GM18909 (cell line): ENCODE results near the gene PTPRN2.
"Not testable (repeated sequence)": the region's sequence is repeated elsewhere in the genome, so short reads cannot be mapped to it uniquely, and the experiment has no call there.

ENCODE experiments used
- ATAC-seq: cut with Tn5 transposase; IDR thresholded peaks from one replicate; pipeline ENCODE4 v1.9.1; 2021; ENCODE audit warnings: mild to moderate bottlenecking; ENCODE audit not compliant: unreplicated experiment, poor library complexity

The PTPRN2 gene

GRCh38 chr7:158061884-158062656, 525.6 kb downstream of the PTPRN2 start:
- ATAC-seq, result no peak

GRCh38 chr7:158061026-158061630, 526.5 kb downstream of the PTPRN2 start:
- ATAC-seq, result no peak

- ATAC-seq, result no peak
Measured at GRCh38 chr7:158060216-158060615, 527.4 kb downstream of the PTPRN2 start.

- no peak for ATAC-seq
Measured at GRCh38 chr7:158057446-158057845, 530.2 kb downstream of the PTPRN2 start.

GRCh38 chr7:158056761-158057160, 530.9 kb downstream of the PTPRN2 start:
- no peak for ATAC-seq

GRCh38 chr7:158055726-158056510, 531.7 kb downstream of the PTPRN2 start:
- no peak for ATAC-seq

GRCh38 chr7:158054611-158055010, 533.0 kb downstream of the PTPRN2 start:
- no peak for ATAC-seq

GRCh38 chr7:158054081-158054480, 533.5 kb downstream of the PTPRN2 start:
- no peak for ATAC-seq

- no peak for ATAC-seq
Measured at GRCh38 chr7:158053183-158053915, 534.3 kb downstream of the PTPRN2 start.

- no peak for ATAC-seq
Measured at GRCh38 chr7:158052381-158053060, 535.1 kb downstream of the PTPRN2 start.

GRCh38 chr7:158051776-158052175, 535.8 kb downstream of the PTPRN2 start:
- ATAC-seq, result no peak

GRCh38 chr7:158050978-158051651, 536.5 kb downstream of the PTPRN2 start:
- no peak for ATAC-seq

- no peak for ATAC-seq
Measured at GRCh38 chr7:158050441-158050977, 537.1 kb downstream of the PTPRN2 start.

GRCh38 chr7:158049271-158049670, 538.4 kb downstream of the PTPRN2 start:
- ATAC-seq, result no peak

GRCh38 chr7:158048569-158048968, 539.1 kb downstream of the PTPRN2 start:
- ATAC-seq, result no peak

GRCh38 chr7:158047391-158048059, 540.1 kb downstream of the PTPRN2 start:
- ATAC-seq, result no peak

GRCh38 chr7:158046246-158046645, 541.4 kb downstream of the PTPRN2 start:
- ATAC-seq, result not testable (repeated sequence)

- ATAC-seq, result no peak
Measured at GRCh38 chr7:158044482-158044823, 543.2 kb downstream of the PTPRN2 start.
